Measurements from ENCODE around the gene NEXMIF. TPM values are rescaled to one million over a fixed set of nuclear protein-coding genes. Genes with fewer than 3 reads are reported as not detected.
"Not testable (repeated sequence)": the region's sequence is repeated elsewhere in the genome, so short reads cannot be mapped to it uniquely, and the experiment has no call there.

The NEXMIF gene
- total and polyA plus RNA-seq, 12 donors: under 0.01 to 0.28 (median 0.18) TPM; not detected in 1

GRCh38 chrX:74890676-74891430 lies 34.4 kb downstream of the NEXMIF start:
- DNase-seq (no peak), ATAC-seq (no peak)
- TF ChIP-seq, protein P1, sequence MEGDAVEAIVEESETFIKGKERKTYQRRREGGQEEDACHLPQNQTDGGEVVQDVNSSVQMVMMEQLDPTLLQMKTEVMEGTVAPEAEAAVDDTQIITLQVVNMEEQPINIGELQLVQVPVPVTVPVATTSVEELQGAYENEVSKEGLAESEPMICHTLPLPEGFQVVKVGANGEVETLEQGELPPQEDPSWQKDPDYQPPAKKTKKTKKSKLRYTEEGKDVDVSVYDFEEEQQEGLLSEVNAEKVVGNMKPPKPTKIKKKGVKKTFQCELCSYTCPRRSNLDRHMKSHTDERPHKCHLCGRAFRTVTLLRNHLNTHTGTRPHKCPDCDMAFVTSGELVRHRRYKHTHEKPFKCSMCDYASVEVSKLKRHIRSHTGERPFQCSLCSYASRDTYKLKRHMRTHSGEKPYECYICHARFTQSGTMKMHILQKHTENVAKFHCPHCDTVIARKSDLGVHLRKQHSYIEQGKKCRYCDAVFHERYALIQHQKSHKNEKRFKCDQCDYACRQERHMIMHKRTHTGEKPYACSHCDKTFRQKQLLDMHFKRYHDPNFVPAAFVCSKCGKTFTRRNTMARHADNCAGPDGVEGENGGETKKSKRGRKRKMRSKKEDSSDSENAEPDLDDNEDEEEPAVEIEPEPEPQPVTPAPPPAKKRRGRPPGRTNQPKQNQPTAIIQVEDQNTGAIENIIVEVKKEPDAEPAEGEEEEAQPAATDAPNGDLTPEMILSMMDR (IDR thresholded peaks at IDR 0.05): no peak
- Histone ChIP-seq H3K9me3 (no peaks in the 10 kb centered on the region), H3K27ac (no peak overlapping the region), H3K27me3 (peaks cover 0 to 38% (median 0%) of the 10 kb centered on the region in 7 donors), H3K4me1 (no peaks in the 10 kb centered on the region), H3K36me3 (no peaks in the 10 kb centered on the region), H3K4me3 (no peak overlapping the region)
- intact Hi-C loops (cut with DNase I): no loop called here
- 43 to 47% methylated on average over 4 of the region's 4 CpGs for WGBS, 2 donors

DNA sequence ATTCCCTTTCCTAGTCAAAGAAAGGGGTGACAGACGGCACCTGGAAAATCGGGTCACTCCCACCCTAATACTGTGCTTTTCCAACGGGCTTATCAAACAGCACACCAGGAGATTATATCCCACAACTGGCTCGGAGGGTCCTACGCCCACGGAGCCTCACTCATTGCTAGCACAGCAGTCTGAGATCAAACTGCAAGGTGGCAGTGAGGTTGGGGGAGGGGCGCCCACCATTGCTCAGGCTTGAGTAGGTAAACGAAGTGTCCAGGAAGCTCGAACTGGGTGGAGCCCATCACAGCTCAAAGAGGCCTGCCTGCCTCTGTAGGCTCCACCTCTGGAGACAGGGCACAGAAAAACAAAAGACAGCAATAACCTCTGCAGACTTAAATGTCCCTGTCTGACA lies 42.9 kb downstream of the NEXMIF start:
- intact Hi-C loops (cut with DNase I); ATAC-seq; DNase-seq; H3K27ac ChIP-seq; H3K27me3 ChIP-seq; H3K4me3 ChIP-seq; H3K36me3 ChIP-seq; H3K4me1 ChIP-seq: not testable (repeated sequence)
- peaks cover 0 to 20% (median 0%) of the 10 kb centered on the region in 11 donors for H3K9me3 ChIP-seq
- 79 to 85% methylated on average over 8 to 9 of the region's 9 CpGs for WGBS, 2 donors

GRCh38 chrX:74865725-74866124 lies 59.5 kb downstream of the NEXMIF start:
- intact Hi-C loops (cut with DNase I): no loop called here
- TF ChIP-seq, protein P1 (IDR thresholded peaks at IDR 0.05): no peak
- peaks cover 0 to 70% (median 7%) of the 10 kb centered on the region in 11 donors for H3K9me3 ChIP-seq
- H3K36me3 ChIP-seq: no peaks in the 10 kb centered on the region
- H3K27ac ChIP-seq: no peak overlapping the region
- H3K27me3 ChIP-seq: no peaks in the 10 kb centered on the region
- WGBS, 2 donors: 85 to 93% methylated on average over 4 of the region's 4 CpGs
- ATAC-seq: no peak
- no peaks in the 10 kb centered on the region for H3K4me1 ChIP-seq
- DNase-seq: no peak
- no peak overlapping the region for H3K4me3 ChIP-seq

DNA sequence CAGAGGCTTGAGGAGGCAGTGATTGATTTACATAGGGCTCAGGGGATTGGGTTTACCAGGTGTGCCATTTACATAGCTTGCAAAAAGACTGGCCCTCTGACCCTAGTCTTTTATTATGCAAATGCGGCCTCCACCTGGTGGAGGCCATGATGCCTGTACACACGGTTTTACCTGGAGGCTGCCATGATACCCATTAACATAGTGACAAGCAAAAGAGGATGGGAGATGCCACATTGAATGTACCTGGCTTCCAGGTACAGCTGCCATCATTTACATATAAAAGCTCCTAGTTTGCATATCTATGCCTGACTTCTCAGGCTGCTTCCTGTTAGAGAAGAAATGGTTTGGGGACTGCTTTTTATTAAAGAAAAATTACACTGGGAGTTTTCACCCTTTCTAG lies 72.0 kb downstream of the NEXMIF start:
- DNase-seq (no peak), ATAC-seq (no peak)
- Histone ChIP-seq H3K27ac (no peak overlapping the region), H3K4me3 (no peak overlapping the region), H3K27me3 (no peaks in the 10 kb centered on the region), H3K9me3 (peaks cover 0 to 90% (median 30%) of the 10 kb centered on the region in 11 donors), H3K4me1 (no peaks in the 10 kb centered on the region), H3K36me3 (no peaks in the 10 kb centered on the region)
- TF ChIP-seq, protein P1 (IDR thresholded peaks at IDR 0.05): no peak
- WGBS, 2 donors: 81 to 85% methylated on average over 2 of the region's 2 CpGs
- intact Hi-C loops (cut with DNase I): no loop called here

- no peak overlapping the region for H3K27ac ChIP-seq
- no peak overlapping the region for H3K4me3 ChIP-seq
- no peaks in the 10 kb centered on the region for H3K4me1 ChIP-seq
- TF ChIP-seq, protein P1 (IDR thresholded peaks at IDR 0.05): no peak
- no peaks in the 10 kb centered on the region for H3K27me3 ChIP-seq
- H3K9me3 ChIP-seq: peaks cover 0 to 3% (median 0%) of the 10 kb centered on the region in 11 donors
- intact Hi-C loops (cut with DNase I): no loop called here
- ATAC-seq (no peak), DNase-seq (no peak)
- H3K36me3 ChIP-seq: no peaks in the 10 kb centered on the region
Observed at GRCh38 chrX:74835566-74835965, 89.7 kb downstream of the NEXMIF start.

DNA sequence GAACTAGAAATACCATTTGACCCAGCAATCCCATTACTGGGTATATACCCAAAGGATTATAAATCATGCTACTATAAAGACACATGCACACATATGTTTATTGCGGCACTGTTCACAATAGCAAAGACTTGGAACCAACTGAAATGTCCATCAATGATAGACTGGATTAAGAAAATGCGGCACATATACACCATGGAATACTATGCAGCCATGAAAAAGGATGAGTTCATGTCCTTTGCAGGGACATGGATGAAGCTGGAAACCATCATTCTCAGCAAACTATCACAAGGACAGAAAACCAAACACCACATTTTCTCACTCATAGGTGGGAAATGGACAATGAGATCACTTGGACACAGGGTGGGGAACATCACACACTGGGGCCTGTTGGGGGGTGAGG lies 105.5 kb downstream of the NEXMIF start:
- H3K27ac ChIP-seq; DNase-seq; H3K4me3 ChIP-seq; H3K4me1 ChIP-seq; ATAC-seq; intact Hi-C loops (cut with DNase I); H3K9me3 ChIP-seq; H3K36me3 ChIP-seq: not testable (repeated sequence)
- 75 to 83% methylated on average over 2 of the region's 2 CpGs for WGBS, 2 donors
- peaks cover 0 to 17% (median 0%) of the 10 kb centered on the region in 7 donors for H3K27me3 ChIP-seq
